Hypothalamus (tissue), 51 donors: ENCODE measurements around the gene NRP2.

Source experiments
- DNase-seq, 51 donors: peaks; one replicate each; lab custom pipeline; 2025; lab: John Stamatoyannopoulos, UW

The NRP2 gene, protein sequence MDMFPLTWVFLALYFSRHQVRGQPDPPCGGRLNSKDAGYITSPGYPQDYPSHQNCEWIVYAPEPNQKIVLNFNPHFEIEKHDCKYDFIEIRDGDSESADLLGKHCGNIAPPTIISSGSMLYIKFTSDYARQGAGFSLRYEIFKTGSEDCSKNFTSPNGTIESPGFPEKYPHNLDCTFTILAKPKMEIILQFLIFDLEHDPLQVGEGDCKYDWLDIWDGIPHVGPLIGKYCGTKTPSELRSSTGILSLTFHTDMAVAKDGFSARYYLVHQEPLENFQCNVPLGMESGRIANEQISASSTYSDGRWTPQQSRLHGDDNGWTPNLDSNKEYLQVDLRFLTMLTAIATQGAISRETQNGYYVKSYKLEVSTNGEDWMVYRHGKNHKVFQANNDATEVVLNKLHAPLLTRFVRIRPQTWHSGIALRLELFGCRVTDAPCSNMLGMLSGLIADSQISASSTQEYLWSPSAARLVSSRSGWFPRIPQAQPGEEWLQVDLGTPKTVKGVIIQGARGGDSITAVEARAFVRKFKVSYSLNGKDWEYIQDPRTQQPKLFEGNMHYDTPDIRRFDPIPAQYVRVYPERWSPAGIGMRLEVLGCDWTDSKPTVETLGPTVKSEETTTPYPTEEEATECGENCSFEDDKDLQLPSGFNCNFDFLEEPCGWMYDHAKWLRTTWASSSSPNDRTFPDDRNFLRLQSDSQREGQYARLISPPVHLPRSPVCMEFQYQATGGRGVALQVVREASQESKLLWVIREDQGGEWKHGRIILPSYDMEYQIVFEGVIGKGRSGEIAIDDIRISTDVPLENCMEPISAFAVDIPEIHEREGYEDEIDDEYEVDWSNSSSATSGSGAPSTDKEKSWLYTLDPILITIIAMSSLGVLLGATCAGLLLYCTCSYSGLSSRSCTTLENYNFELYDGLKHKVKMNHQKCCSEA

DNA sequence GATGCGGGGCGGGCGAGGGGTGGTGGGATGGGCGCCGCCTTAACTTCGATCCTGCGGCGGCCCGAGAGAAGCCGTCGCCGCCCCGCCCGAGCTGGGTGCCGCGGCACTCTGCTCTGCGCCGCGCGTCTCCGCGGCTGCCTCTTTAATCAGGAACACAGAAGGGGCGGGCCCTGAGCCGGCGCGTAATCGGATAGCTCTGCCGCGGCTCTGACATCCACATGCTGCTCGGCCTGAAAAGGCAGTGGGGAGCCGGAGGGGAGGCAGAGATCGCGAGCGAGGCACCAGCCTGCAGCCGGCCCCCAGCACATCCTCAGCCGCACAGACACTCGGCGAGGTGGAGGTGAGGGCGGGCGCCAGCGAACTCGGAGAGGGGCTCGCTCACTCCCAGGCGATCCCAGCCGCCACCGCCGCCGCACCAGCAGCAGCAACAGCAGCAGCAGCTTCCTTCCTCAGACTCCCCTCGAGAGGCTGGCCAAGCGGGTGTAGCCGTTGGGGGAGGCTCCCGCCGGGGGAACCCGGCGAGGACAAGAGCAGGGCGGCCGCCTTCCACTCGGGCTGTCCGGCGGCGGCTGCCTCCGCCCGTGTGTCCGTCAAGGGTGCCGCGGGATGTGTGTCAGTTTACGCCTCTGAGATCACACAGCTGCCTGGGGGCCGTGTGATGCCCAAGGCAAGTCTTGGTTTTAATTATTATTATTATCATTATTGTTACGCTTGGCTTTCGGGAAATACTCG is at the start of gene NRP2:
Gene NRP2 (plus strand): TSS at position 263 of the 732 bp plus-strand sequence. CDS start 790 bp downstream, outside the sequence.
- peak in 46 of 51 donors; percentile 19 to 89 (median 70) for DNase-seq

DNA sequence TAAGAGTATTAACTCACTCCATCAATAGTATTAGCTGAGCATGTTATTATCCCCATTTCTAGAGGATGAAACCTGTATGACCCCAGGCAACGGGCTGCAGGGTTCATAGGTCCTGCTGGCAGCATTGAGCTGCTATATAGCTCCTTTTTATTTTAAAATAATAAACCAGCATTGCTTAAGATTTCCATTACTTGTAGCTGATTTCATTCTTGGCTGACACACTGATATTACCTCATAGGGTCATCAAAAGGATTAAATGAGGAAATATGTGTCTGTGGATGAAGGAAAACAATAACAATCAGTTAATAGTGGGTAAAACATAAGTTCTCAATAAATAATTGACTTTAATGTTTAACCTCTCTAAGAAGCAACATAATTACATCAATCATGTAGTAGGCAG is 48.3 kb upstream of the NRP2 start:
- no peak for DNase-seq

DNA sequence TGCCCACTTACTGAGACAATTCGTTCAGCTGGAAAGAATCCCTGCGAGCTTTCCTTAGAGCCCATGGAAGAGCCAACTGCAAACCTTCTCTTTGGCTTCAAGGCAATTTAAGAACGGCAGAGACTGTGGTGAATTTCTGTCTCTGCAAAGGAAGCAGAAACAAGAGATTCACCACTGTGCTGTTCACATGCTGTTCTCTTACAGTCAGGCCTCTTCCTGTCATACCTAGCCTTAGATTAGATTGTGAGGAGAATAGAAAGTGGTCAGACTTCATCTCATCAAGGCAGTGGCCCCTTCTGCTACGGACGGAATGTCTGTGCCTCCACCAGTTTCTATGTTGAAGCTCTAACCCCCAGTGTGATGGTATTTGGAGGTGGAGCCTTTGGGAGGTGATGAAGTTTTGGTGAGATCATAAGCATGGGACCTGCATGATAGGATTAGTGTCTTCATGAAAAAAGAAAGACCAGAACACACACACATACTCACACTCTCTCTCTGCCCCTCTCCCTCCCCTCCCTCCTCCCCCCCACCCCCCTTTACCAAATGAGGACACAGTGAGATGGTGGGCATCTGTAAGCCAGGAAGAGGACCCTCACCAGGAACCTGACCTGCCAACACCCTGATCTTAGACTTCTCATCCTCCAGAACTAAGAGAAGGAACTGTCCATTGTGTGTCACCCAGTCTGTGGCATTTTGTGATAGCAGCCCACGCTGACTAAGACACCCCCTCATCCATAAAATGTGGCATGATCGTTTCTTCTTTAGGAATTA is 45.6 kb upstream of the NRP2 start:
- DNase-seq: no peak

- DNase-seq: no peak
These were observed 45.0 kb upstream of the NRP2 start for GRCh38 chr2:205637320-205637602.

DNA sequence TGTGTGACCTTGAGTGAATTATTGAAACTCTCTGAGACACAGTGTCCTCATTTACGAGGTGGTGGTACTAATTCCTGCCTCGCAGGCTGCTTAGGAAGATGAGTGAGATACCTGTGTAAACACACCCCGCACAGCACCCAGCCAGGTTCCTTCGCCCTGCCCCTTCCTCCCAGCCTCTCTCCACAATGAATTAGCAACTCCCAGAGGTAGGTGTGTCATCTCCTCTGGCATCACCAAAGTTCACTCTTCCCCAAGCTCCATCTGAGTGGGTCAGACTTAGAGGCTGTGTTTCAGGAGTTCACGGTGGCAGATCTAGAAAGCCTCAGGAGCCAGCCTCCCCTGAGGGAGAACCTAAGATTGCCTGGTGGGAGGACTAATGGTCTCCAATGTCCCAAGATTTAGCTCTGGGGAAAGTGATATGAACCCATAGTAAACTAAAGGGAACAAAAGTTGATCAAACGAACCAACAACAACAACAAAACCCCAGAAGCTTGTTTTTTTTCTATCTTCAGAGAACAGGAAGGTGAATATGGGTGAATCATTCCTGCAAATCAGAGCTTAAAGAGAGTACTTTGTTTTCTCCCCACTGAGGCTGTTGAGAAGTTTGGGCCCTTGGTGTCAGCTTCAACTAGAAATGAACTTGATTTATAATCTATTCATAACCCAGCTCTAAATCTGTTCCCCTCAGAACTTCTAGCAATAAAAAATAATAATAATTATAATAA is 44.4 kb upstream of the NRP2 start:
- DNase-seq: no peak

DNA sequence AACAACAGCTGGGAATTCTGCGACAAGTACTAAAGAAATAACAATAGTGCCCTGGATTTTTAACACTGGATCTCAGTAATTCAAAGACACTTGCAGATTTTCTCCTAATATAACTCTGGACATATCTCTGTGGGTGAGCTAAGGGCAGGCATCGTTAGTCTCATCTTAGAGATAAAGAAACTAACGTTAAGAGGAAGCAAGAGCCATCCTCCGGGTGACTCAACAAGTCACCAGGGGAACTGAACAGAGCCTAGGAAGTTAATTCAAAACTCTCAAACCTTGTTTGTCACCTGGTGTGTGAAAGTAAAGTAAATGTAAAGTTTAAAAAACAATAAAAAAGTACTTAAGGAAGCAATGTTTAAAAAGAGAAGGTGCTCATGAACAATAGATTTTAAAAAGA is 41.6 kb upstream of the NRP2 start:
- DNase-seq: no peak

- DNase-seq: no peak
These were observed 39.5 kb upstream of the NRP2 start for GRCh38 chr2:205642599-205643356.

GRCh38 chr2:205643391-205643885 is 38.9 kb upstream of the NRP2 start:
- no peak for DNase-seq

DNA sequence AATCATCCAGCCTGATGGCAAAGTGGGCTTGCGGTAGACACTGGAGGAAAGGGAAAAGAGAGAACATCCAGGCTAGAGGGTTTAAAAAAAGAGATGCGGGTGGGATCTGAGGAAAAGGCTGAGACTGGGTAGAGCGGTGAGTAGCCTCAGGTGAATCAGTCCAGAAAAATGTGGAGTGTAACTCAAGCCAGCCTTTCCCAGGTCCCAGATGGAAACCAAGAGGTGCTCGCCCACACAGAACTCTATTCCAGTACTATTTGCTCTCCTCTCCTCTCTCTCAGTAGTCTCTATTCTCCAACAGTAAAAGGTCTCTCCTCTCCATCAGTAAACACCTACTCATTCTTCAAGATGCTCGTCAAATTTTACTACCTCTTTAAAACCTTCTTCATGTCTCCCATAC is 38.3 kb upstream of the NRP2 start:
- DNase-seq: no peak

DNA sequence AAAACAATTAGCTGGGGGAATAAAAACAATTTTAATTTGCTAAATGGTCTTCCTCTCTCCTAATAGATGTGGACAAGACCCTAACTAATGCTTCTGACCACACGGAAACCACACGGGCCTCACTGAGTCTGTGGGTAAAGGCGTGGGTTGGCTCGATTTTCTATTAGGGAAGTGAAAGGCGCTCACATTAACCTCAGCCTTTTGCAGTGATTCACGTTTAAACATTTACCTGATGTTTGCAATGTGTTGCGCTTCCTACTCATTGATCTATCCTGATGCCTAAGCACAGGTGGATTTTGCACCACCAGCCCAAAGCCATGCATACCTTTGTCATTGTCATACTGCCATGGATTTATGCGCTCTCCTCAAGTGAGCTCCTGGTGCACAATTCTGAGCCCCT is 35.6 kb upstream of the NRP2 start:
- no peak for DNase-seq

DNA sequence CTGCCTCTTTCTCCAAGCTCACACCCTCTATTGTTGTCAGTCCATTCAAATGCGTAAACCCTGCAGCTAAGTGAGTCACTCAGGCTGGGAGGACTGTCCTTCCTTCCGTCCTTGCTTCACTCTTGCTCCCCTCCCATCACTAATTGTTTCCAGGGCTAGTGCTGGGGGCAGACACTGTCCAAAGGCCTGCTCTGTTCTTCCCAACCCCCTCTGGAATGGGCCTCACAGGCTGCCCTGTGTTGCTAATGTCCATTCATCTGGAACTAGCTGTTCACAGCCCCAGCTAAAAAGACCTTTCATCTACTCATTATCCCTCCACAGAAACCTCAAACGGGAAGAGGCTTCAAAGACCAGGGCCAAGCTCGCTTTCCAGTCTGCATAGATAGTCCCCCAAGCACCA is 31.9 kb upstream of the NRP2 start:
- DNase-seq: no peak

- DNase-seq: no peak
These were observed 31.4 kb upstream of the NRP2 start for GRCh38 chr2:205650931-205651330.

- no peak for DNase-seq
These were observed 30.6 kb upstream of the NRP2 start for GRCh38 chr2:205651719-205652118.

DNA sequence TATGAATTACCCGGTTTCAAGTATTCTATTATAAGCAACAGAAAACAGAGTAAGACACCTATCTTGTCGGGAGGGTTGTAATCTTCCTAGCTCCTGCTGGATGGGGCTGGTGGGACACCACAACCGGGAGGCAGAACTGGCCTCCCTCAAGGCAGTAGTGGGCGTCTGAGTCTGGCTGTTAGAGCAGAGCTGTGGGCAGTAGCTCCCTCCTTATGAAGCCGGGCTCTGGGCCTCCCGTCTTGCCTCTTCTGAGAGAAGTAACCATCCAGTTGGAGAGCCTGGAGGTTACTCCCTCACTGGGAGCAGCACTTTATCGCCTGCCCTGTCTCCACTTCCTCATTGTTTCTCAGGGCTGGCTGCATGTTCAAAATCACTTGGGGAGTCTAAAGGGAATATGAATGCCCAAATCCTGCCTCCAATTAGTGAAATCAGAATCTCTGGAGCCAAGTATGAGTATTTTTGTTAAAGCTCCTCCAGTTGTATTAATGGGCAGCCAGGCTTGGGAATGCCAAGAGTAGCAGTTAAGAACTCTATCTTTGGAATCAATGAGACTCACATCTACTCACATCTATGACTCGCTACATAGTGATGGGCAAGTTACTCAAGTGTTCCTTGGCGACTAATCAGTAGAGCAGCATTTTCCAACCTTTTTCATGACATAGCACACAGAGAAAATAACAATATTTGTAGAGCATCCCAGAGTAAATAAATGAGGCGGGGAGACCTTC is 27.3 kb upstream of the NRP2 start:
- DNase-seq: no peak

- DNase-seq: no peak
These were observed 26.4 kb upstream of the NRP2 start for GRCh38 chr2:205655779-205656456.

DNA sequence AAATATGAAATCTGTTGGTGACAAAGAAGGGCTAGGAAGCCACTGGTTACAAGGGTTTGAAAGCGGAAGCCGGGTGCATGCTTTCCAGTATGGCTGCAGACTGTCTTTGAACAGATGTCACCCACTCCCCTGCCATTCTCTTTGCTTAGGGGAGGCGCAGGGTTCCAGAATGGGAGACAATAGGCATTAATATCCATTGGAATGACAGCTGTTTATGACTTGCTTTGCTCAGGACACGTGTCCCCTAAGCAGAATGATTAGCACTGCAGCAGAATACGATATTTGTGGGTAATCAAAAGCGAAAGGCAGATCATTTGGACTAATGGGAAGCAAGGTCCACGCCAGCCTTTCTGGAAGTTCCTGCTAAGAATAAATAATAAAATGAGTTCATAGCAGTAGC is 25.8 kb upstream of the NRP2 start:
- no peak for DNase-seq

DNA sequence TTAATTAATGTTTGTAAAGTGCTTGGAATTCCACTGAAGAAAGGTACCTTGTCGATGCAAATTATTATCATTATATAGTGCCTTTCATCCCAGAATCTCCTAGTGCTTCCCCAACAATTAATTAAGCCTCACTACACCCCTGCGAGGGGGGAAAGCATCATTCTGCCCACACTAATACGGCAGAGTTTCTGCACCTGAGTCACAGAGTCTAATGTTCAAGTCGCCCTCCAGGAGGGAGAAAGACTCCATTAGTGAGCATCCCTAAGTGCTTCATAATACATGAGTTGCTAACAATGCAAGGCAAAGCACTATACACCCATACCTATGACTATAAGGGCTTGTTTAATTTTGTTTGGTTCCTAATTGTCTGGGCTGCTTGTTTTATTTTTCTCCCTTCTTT is 25.4 kb upstream of the NRP2 start:
- DNase-seq: no peak

DNA sequence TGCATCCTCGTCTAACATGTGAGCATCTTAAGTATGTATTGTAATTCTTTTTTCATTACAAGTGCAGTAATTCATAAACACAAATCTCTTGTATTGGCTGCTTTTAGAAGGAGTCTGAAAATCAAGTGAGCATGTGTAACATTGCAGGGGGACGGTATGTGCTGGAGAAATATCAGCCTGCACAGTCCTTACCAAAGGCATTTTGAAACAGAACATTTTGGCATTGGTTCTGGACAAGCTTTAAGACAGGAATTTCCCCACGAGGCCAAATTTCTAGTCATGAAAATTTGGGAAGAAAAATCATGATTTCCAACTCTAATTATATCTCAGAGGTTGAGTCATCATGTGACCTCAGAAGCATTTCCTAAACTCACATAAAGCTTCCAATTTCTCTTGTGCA is 24.7 kb upstream of the NRP2 start:
- DNase-seq: no peak
